HCT116 (cell line): ENCODE results near the gene FN3K. TPM values are rescaled to one million over a fixed set of nuclear protein-coding genes. Genes with fewer than 3 reads are reported as not detected.

Source experiments
- ATAC-seq: fragments of 200-7000 bp; cut with Tn5 transposase; 2 replicates; pipeline ENCODE4 v1.9.1; 2020; ENCODE audit warnings: mild to moderate bottlenecking, moderate library complexity
- BruUV-seq: library from RNA; stranded (reverse); fragments of 400-500 nt; replicated peaks from 2 replicates; lab custom pipeline; 2021; lab: Mats Ljungman, UMichigan
- CTCF ChIA-PET: fragments of 300-600 bp; sonication (Branson Sonifier 250); formaldehyde crosslinking; loops from one replicate; lab custom pipeline; 2021; ENCODE audit warnings: antibody characterized with exemption; lab: Charles Lee
- POLR2A ChIA-PET: fragments of 300-600, 350-600 bp; sonication (Branson Sonifier 250); formaldehyde crosslinking; loops from one replicate; lab custom pipeline; 2021; ENCODE audit warnings: antibody characterized with exemption; lab: Charles Lee
- RAD21 ChIA-PET, 2 experiments: fragments of 300-600 bp; sonication (Branson Sonifier 250); formaldehyde crosslinking; loops; one replicate each; lab custom pipeline; 2023; ENCODE audit warnings: low total read pairs in 2 of 2; ENCODE audit not compliant: uncharacterized antibody in 2 of 2, unreplicated experiment in 2 of 2, low non-redundant PET in 1 of 2; lab: Charles Lee
- DNase-seq: peaks from one replicate; pipeline ENCODE4 v3.0.0-alpha.2; 2010; ENCODE audit warnings: low read depth, low spot score
- H2AFZ ChIP-seq: fragments of 200-600 bp; shearing (Covaris generic), sonication (generic); 2 replicates; pipeline ENCODE4 v1.6.1; 2017; ENCODE audit warnings: low read depth, mixed run types, mixed read lengths, antibody characterized with exemption, low read length; ENCODE audit not compliant: poor library complexity, severe bottlenecking
- H3K27ac ChIP-seq: 2 replicates; pipeline ENCODE4 v1.5.1; 2012; ENCODE audit warnings: low read depth, low read length
- H3K27me3 ChIP-seq: fragments of 200-600 bp; sonication (generic); 2 replicates; pipeline ENCODE4 v1.6.1; 2016; ENCODE audit warnings: mixed run types, low read length, mixed read lengths; ENCODE audit not compliant: insufficient read depth
- H3K36me3 ChIP-seq, 2 experiments: fragments of 200-500 bp in 1 of 2; fragments of 200-600 bp in 1 of 2; sonication (Bioruptor generic) in 1 of 2; sonication (generic) in 1 of 2; 2 replicates each; pipeline versions ENCODE4 v1.5.1 to v1.6.1; 2014 to 2016; ENCODE audit warnings: low read length in 2 of 2, inconsistent platforms in 1 of 2, mixed read lengths in 1 of 2, mixed run types in 1 of 2; ENCODE audit not compliant: insufficient read depth in 2 of 2, control insufficient read depth in 1 of 2
- H3K4me1 ChIP-seq, 2 experiments: fragments of 200-600 bp in 1 of 2; sonication (generic) in 1 of 2; 2 replicates each; pipeline versions ENCODE4 v1.5.1 to v1.6.1; 2012 to 2017; ENCODE audit warnings: low read length in 2 of 2, inconsistent platforms in 1 of 2, mild to moderate bottlenecking in 1 of 2, mixed read lengths in 1 of 2, mixed run types in 1 of 2, moderate library complexity in 1 of 2; ENCODE audit not compliant: insufficient read depth in 2 of 2, control insufficient read depth in 1 of 2
- H3K4me2 ChIP-seq: fragments of 200-600 bp; sonication (generic); 2 replicates; pipeline ENCODE4 v1.6.1; 2017; ENCODE audit warnings: mixed run types, low read length, mixed read lengths
- H3K4me3 ChIP-seq, 2 experiments: fragments of 200-600 bp in 1 of 2; sonication (generic) in 1 of 2; replicated peaks in 1 of 2; 2 replicates each; pipeline ENCODE4 v1.5.1; 2011 to 2016; ENCODE audit warnings: low read length in 2 of 2, control low read depth in 1 of 2, low read depth in 1 of 2, mild to moderate bottlenecking in 1 of 2, mixed read lengths in 1 of 2, mixed run types in 1 of 2
- H3K79me2 ChIP-seq: fragments of 200-600 bp; sonication (generic); 2 replicates; pipeline ENCODE4 v1.6.1; 2017; ENCODE audit warnings: mild to moderate bottlenecking, mixed run types, low read length, moderate library complexity, mixed read lengths; ENCODE audit not compliant: insufficient read depth
- H3K9ac ChIP-seq: fragments of 200-600 bp; sonication (generic); 2 replicates; pipeline ENCODE4 v1.6.1; 2016; ENCODE audit warnings: low read length, mixed read lengths
- H3K9me2 ChIP-seq: fragments of 200-600 bp; sonication (generic), shearing (Covaris generic); 2 replicates; pipeline ENCODE4 v1.6.1; 2017; ENCODE audit warnings: mixed run types, mild to moderate bottlenecking, moderate library complexity; ENCODE audit not compliant: insufficient read depth
- H3K9me3 ChIP-seq, 2 experiments: fragments of 200-500 bp in 1 of 2; fragments of 200-600 bp in 1 of 2; sonication (Bioruptor generic) in 1 of 2; sonication (generic) in 1 of 2; 2 replicates each; pipeline ENCODE4 v1.6.1; 2014 to 2017; ENCODE audit warnings: low read length in 2 of 2, mixed read lengths in 2 of 2, inconsistent platforms in 1 of 2, low read depth in 1 of 2, mild to moderate bottlenecking in 1 of 2, mixed run types in 1 of 2, moderate library complexity in 1 of 2; ENCODE audit not compliant: control insufficient read depth in 1 of 2, insufficient read depth in 1 of 2
- H4K20me1 ChIP-seq: fragments of 200-600 bp; sonication (generic), shearing (Covaris generic); 2 replicates; pipeline ENCODE4 v1.6.1; 2017; ENCODE audit warnings: mixed run types, mild to moderate bottlenecking, moderate library complexity; ENCODE audit not compliant: insufficient read depth
- ATF3 ChIP-seq: IDR thresholded peaks from 2 replicates; pipeline ENCODE4 v1.6.1; 2012
- CBX3 ChIP-seq: IDR thresholded peaks from 2 replicates; pipeline ENCODE4 v1.6.1; 2012; ENCODE audit warnings: low read depth
- CEBPB ChIP-seq: IDR thresholded peaks from 2 replicates; pipeline ENCODE4 v1.6.1; 2012; ENCODE audit warnings: low read depth
- EGR1 ChIP-seq: IDR thresholded peaks from 2 replicates; pipeline ENCODE4 v1.6.1; 2012; ENCODE audit warnings: low read depth
- EZH2 ChIP-seq: fragments of 200-600 bp; sonication (generic); IDR thresholded peaks from 2 replicates; pipeline ENCODE4 v1.6.1; 2017; ENCODE audit warnings: antibody characterized with exemption, mixed run types
- FOSL1 ChIP-seq: IDR thresholded peaks from 2 replicates; pipeline ENCODE4 v1.6.1; 2012; ENCODE audit warnings: low read depth
- JUND ChIP-seq: IDR thresholded peaks from 2 replicates; pipeline ENCODE4 v1.6.1; 2012
- MAX ChIP-seq: IDR thresholded peaks from 2 replicates; pipeline ENCODE4 v1.6.1; 2012
- POLR2AphosphoS5 ChIP-seq: IDR thresholded peaks from 2 replicates; pipeline ENCODE4 v1.6.1; 2011; ENCODE audit warnings: mild to moderate bottlenecking, low read depth, low read length, moderate library complexity
- RAD21 ChIP-seq: IDR thresholded peaks from 2 replicates; pipeline ENCODE4 v1.6.1; 2012; ENCODE audit warnings: low read depth, mild to moderate bottlenecking
- REST ChIP-seq: IDR thresholded peaks from 2 replicates; pipeline ENCODE4 v1.6.1; 2012; ENCODE audit warnings: low read depth
- SIN3A ChIP-seq: IDR thresholded peaks from 2 replicates; pipeline ENCODE4 v1.6.1; 2012; ENCODE audit warnings: low read depth
- SP1 ChIP-seq: IDR thresholded peaks from 2 replicates; pipeline ENCODE4 v1.6.1; 2012; ENCODE audit warnings: low read depth
- TCF7L2 ChIP-seq: IDR thresholded peaks from 2 replicates; pipeline ENCODE4 v1.7.0; 2011; ENCODE audit warnings: borderline replicate concordance, inconsistent platforms; ENCODE audit not compliant: insufficient read depth, insufficient read length; ENCODE audit errors: extremely low read depth
- ZBTB33 ChIP-seq: IDR thresholded peaks from 2 replicates; pipeline ENCODE4 v1.6.1; 2011; ENCODE audit warnings: mild to moderate bottlenecking, low read length, moderate library complexity; ENCODE audit not compliant: insufficient replicate concordance; ENCODE audit errors: extremely low read depth
- ZFX ChIP-seq: fragments of 450-650 bp; IDR thresholded peaks from 2 replicates; pipeline ENCODE4 v1.6.1; 2017
- ZNF274 ChIP-seq: fragments of 200-500 bp; sonication (Bioruptor generic); IDR thresholded peaks from 2 replicates; pipeline ENCODE4 v1.6.1; 2014; ENCODE audit warnings: mild to moderate bottlenecking, low read depth, low read length, inconsistent platforms
- intact Hi-C: fragments of 100-400 bp; cut with micrococcal nuclease; formaldehyde crosslinking; loops from 2 replicates; pipeline ENCODE4 v1.10.0; 2022
- total RNA-seq: library from RNA; stranded (reverse); gene quantifications from one replicate; pipeline ENCODE4 v1.2.1, GENCODE V29; 2021; ENCODE audit not compliant: unreplicated experiment

FN3K gene
- total RNA-seq, 1 experiment from 2014 or later, result 9.9 TPM

GRCh38 chr17:82795615-82796014, 60.2 kb downstream of the FN3K start:
- no peak for ATAC-seq
- Histone ChIP-seq H3K4me2 (no peak overlapping the region), H3K79me2 (peaks cover 41% of the 10 kb centered on the region), H4K20me1 (no peaks in the 10 kb centered on the region), H3K4me1 (peaks cover 0 to 5% of the 10 kb centered on the region in 2 experiments; a peak in 1 of 4 replicates), H3K9me2 (no peaks in the 10 kb centered on the region), H3K27me3 (no peaks in the 10 kb centered on the region), H3K9ac (no peak overlapping the region), H3K9me3 (no peaks in the 10 kb centered on the region), H3K4me3 (no peak overlapping the region), H3K36me3 (peaks cover 3 to 15% of the 10 kb centered on the region in 2 experiments; a peak in 2 of 4 replicates), H3K27ac (no peak overlapping the region), H2AFZ (no peak overlapping the region)
- intact Hi-C loops, result no loop called here
- no TSS peak for BruUV-seq
- no peak for DNase-seq
- ChIA-PET POLR2A (no interaction called here), CTCF (no interaction called here), RAD21 (no interaction called here)
- no peak for TF ChIP-seq ZNF274
- TF ChIP-seq MAX, result no peak
- TF ChIP-seq ATF3, result no peak
- no peak for TF ChIP-seq CEBPB
- TF ChIP-seq ZBTB33, result no peak
- no peak for TF ChIP-seq POLR2AphosphoS5
- TF ChIP-seq SP1, result no peak
- no peak for TF ChIP-seq SIN3A
- TF ChIP-seq EZH2, result no peak
- no peak for TF ChIP-seq JUND
- TF ChIP-seq ZFX, result no peak
- no peak for TF ChIP-seq RAD21
- TF ChIP-seq CBX3, result no peak
- no peak for TF ChIP-seq EGR1
- no peak for TF ChIP-seq TCF7L2
- TF ChIP-seq FOSL1, result no peak
- no peak for TF ChIP-seq REST
